Kidney epithelial cell (primary cell): ENCODE results near the gene SC5D. TPM values are rescaled to one million over a fixed set of nuclear protein-coding genes. Genes with fewer than 3 reads are reported as not detected.

Experiments
- DNase-seq: peaks from one replicate; pipeline ENCODE4 v3.0.0-alpha.2; 2010; ENCODE audit warnings: low read depth
- H3K27me3 ChIP-seq: 2 replicates; pipeline ENCODE4 v1.6.0; 2011; ENCODE audit warnings: low read length; ENCODE audit not compliant: control insufficient read depth, insufficient read depth
- H3K36me3 ChIP-seq: 2 replicates; pipeline ENCODE4 v1.5.1; 2011; ENCODE audit warnings: low read length; ENCODE audit not compliant: control insufficient read depth, insufficient read depth
- H3K4me3 ChIP-seq: 2 replicates; pipeline ENCODE4 v1.5.1; 2011; ENCODE audit warnings: low read depth, mild to moderate bottlenecking, control low read depth, low read length
- CTCF ChIP-seq: IDR thresholded peaks from 2 replicates; pipeline ENCODE4 v1.5.1; 2011; ENCODE audit warnings: mild to moderate bottlenecking, moderate library complexity, low read length, control low read depth, inconsistent platforms; ENCODE audit not compliant: insufficient read depth, poor library complexity, severe bottlenecking
- total RNA-seq: library from RNA; depleted of rRNA; stranded (reverse); fragments of >200 nt; gene quantifications from 2 replicates; pipeline ENCODE4 v1.2.3, GENCODE V29; 2015

The SC5D gene
- total RNA-seq, 1 donor from 2014 or later: 34.5 TPM

GRCh38 chr11:121295246-121296029 lies 2.9 kb downstream of the SC5D start:
- Histone ChIP-seq H3K36me3 (no peaks in the 10 kb centered on the region), H3K4me3 (no peak overlapping the region), H3K27me3 (no peaks in the 10 kb centered on the region)
- DNase-seq: no peak
- TF ChIP-seq CTCF: no peak

GRCh38 chr11:121297872-121298271 lies 5.3 kb downstream of the SC5D start:
- Histone ChIP-seq H3K4me3 (no peak overlapping the region), H3K27me3 (no peaks in the 10 kb centered on the region), H3K36me3 (no peaks in the 10 kb centered on the region)
- TF ChIP-seq CTCF: no peak
- DNase-seq: no peak

GRCh38 chr11:121298774-121299173 lies 6.2 kb downstream of the SC5D start:
- Histone ChIP-seq H3K4me3 (no peak overlapping the region), H3K27me3 (no peaks in the 10 kb centered on the region), H3K36me3 (no peaks in the 10 kb centered on the region)
- no peak for TF ChIP-seq CTCF
- DNase-seq: no peak

- H3K4me3 ChIP-seq: no peak overlapping the region
- no peak for DNase-seq
- no peaks in the 10 kb centered on the region for H3K27me3 ChIP-seq
- H3K36me3 ChIP-seq: no peaks in the 10 kb centered on the region
- no peak for TF ChIP-seq CTCF
Observed at GRCh38 chr11:121299417-121299816, 6.8 kb downstream of the SC5D start.

- TF ChIP-seq CTCF: no peak
- Histone ChIP-seq H3K4me3 (no peak overlapping the region), H3K36me3 (no peaks in the 10 kb centered on the region), H3K27me3 (no peaks in the 10 kb centered on the region)
- no peak for DNase-seq
Observed at GRCh38 chr11:121300313-121300971, 7.9 kb downstream of the SC5D start.
